Measurements from ENCODE around the gene OR2AE1.

Gene OR2AE1

GRCh38 chr7:99855236-99855635 lies 21.6 kb downstream of the OR2AE1 start:
- no peak for DNase-seq

DNA sequence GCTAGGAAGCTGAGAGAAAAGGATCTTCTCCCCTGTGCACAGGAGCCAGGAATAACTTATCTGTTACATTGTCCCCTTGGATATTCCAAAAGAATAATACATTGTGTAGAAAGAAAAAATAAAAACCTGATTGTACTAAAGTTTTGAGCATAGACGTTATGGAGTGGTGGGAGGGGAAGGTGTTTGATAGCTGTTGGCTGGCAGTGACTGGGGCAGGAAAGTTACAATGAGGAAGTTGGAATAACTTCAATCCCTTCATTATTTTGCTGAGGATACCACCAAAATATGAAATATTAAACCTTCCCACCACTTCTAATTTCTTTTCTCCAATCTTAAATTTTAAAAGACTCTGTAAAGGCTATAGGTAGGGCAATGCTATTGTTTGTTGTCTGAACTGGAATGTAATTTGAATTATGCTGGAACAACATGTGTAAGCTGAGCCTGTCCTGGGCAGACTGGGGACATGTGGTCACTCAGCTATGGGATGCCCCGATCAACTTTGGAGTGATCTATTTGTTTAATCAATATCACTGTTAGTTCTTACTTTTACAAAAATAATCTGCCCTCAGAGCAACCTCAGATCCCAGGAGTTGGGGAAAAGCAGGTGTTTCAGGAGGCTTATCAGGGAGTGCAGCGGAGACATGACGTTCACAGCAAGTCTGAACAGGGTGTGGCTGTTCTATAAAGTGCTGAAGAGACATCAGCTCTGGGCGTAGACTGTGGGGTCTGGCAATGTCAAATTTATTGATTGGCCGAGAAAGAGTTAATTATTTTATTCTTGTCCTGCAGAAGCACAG lies 28.2 kb downstream of the OR2AE1 start:
- no peak for DNase-seq

- no peak for DNase-seq
These were observed 32.5 kb downstream of the OR2AE1 start for GRCh38 chr7:99844328-99844727.

- no peak for DNase-seq
These were observed 33.0 kb downstream of the OR2AE1 start for GRCh38 chr7:99843808-99844207.

DNA sequence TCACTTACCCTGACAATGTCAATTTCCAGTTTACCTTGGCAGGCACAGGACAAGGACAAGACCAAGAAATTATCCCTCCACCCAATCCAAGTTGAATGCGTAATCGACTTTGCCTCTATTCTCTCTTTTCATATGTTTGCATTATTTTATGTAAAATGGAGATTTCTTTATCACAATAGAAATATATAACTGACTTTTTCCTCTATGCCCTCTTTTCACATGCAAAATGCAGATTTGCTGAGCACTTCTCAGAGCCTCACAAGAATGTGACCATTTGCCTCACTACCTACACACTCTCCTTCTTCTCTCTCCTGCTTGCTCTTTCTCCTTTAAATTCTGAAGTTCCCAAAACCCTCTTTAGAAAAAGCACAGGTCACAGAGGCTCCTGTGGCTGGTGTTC lies 33.9 kb downstream of the OR2AE1 start:
- no peak for DNase-seq

- DNase-seq = no peak
These were observed 36.5 kb downstream of the OR2AE1 start for GRCh38 chr7:99840136-99840869.

GRCh38 chr7:99839287-99840021 lies 37.4 kb downstream of the OR2AE1 start:
- peak; percentile 16 for DNase-seq

DNA sequence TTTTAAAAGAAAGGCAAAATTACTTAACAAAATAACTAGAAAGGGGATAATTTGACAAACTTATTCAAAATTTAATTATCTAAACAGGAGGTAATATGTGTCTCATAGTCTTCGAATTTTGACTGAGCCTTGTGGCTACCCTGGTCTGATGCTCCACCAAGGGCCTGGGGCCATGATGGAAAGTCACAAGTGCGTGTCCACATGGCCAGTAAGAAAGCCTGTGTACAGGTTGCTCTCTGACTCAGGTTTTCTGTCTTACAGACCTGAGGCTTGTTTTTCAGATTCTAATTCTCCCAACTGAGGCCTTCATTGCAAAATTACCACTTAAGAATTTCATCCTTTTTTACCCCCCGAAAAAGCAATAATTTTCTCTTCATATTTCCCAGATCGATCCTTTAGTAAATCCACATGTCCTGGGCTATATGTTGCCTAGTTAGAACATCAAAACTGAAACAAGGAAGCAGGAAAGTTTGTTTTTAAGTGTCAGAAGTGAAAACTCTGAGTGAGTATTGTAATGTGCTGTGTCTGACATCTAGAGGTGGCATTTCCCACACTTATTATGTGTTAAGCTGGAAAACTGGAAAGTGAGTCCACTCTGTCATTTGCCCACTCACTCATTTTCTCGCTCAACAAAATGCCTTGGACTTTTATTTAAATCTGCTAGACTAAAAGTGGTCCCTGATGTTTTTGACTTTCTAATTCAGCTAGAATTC lies 39.0 kb downstream of the OR2AE1 start:
- no peak for DNase-seq

DNA sequence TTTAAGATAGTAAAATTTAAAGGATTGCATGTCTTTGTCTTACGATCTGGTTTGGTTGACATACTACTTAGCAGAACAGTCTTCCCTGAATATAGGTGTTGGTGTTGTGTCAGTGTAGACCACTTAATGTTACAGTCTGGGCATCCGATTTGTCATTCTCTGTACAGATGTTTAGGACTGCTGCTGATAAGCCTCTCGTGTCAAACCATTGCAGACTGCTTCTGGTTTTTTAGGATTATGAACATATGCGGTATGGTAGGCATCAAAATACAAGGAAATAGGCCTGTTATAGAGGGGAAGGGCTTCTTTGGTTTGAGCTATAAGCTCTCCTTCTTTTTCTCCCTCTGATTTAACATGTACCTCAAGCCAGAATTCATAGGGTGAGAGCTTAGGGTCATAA lies 41.6 kb downstream of the OR2AE1 start:
- DNase-seq = no peak

DNA sequence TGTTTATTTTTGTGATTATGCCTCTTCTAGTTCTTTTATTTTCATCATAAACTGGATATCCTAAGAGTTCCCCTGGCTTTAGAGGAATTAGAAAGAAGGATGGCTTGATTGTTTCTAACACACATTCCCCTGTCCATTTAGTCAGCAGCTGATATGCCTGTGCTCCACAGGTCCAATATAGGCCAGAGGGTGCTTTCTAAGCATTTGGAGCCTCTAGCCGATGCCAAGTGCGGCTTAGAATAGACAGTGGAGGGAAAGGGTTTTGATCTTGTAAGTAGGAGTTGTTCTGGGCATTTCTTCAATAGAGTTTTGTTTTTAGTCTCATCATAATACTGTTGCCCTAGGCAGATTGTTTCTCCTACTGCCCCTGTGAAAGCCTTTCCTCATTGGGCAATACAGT lies 42.5 kb downstream of the OR2AE1 start:
- no peak for DNase-seq

- no peak for DNase-seq
These were observed 43.5 kb downstream of the OR2AE1 start for GRCh38 chr7:99833289-99833877.

- no peak for DNase-seq
These were observed 45.2 kb downstream of the OR2AE1 start for GRCh38 chr7:99831595-99831994.

DNA sequence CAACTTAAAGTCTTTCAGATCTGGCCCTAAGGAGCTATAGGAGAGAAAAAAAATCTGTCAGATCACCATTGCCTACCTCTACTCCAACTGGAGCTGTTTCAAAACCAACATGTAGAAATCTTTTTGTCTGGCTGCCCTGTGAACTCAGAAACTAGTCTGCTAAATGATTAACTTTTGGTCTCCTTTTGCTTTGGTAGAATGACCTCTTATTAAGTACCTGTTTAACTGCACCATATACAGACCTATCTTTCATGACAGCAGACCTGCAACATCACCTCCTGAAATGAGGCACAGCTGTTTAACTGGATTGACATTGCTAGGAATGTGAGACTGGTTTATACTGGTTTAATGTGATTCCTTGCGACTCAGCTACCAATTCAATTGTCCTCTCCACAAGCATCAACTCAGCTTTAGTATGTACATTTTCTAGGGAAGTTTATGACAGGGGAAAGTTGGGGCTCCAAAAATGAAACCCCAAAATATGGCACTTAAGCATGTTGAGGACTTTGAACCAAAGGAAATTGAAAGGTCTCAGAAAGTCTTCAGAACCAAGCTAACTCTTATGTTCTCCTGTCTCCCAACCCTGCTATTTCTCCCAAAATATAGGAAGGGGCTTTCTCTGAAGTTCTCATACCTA lies 47.2 kb downstream of the OR2AE1 start:
- no peak for DNase-seq

DNA sequence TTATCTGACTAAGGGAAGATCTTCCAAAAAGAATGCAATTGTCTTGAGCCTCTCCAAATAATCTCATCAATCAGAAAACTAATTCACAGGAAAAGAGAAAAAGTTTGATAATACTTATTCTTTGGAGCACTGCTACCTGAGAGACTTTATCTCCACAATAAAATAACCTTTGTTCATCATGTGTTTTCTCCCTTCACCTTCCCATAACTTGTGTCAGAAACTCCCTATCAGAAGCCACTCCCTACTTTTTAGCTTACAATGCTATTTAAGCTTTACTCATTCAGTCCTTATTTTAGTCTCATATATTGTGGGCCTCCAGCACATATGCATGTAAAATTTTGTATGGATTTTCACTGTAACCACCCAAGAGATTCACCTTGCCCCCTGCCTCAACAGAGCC lies 48.0 kb downstream of the OR2AE1 start:
- DNase-seq = no peak

DNA sequence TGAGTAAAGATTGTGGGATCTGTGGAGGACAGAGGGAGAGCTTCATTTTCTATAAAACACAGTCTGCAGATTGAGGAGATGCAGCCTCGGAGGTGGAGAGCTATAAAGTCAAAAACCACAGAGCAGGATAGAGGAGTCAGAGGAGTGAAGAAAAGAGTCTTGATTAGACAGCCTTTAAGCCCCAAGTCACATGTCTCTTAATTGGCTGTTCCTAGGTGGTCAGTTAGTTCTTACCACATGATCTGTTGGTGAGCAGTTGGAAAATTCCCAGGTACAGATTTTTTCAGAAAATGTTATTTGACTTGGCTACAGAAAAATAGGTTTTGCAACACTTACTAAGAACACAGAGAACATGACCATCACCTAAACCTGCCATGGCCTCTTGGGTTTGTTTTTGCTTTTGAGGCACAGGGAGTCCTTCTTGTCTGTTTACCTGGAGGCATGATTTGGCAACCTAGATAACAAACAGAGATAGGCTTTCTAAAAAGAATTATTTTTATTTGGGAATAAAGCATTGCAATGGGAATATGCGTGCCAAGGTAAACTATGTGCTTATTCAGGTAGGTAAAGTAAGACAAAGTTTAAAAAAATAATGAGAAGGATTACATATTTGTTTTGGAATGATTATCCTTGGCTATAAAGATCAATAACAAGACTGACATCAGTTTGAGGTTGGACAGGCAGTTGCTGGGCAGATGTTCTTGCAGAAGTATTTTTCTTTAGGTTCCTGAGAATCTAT lies 49.6 kb downstream of the OR2AE1 start:
- no peak for DNase-seq

All from NCI-H1436 treated with DMSO at 0.1 percent for 48 hours (cell line).